Right cardiac atrium (tissue), 5 donors: Measurements from ENCODE around the gene CD109. TPM values are rescaled to one million over a fixed set of nuclear protein-coding genes. Genes with fewer than 3 reads are reported as not detected.
"Not testable (repeated sequence)": the region's sequence is repeated elsewhere in the genome, so short reads cannot be mapped to it uniquely, and the experiment has no call there.

Experiments
- ATAC-seq, 2 donors: fragments of 200-7000 bp; cut with Tn5 transposase; one replicate each; pipeline versions ENCODE4 v1.8.0 to v1.9.1; 2020; ENCODE audit warnings: moderate library complexity in 2 of 2, mild to moderate bottlenecking in 1 of 2
- DNase-seq, 3 donors: peaks; one replicate each; pipeline ENCODE4 v3.0.0-alpha.2; 2020
- H3K27ac ChIP-seq: one replicate; pipeline ENCODE4 v1.5.1; 2013; ENCODE audit warnings: mild to moderate bottlenecking, low read length, control low read depth, moderate library complexity
- H3K27me3 ChIP-seq: one replicate; pipeline ENCODE4 v1.6.1; 2013; ENCODE audit not compliant: control insufficient read depth, insufficient read depth
- H3K4me1 ChIP-seq: one replicate; pipeline ENCODE4 v1.6.1; 2013; ENCODE audit warnings: low read length; ENCODE audit not compliant: control insufficient read depth, insufficient read depth
- H3K4me3 ChIP-seq: one replicate; pipeline ENCODE4 v1.5.1; 2013; ENCODE audit warnings: low read length, control low read depth
- H3K9me3 ChIP-seq: one replicate; pipeline ENCODE4 v1.6.1; 2013; ENCODE audit warnings: low read length; ENCODE audit not compliant: control insufficient read depth
- WGBS: extraction: QIAGEN DNeasy Blood & Tissue Kit; methylation state at CpG from one replicate; pipeline ENCODE4 v1.1.7; 2013; 5-methylcytosine and 5-hydroxymethylcytosine counted together
- intact Hi-C, 4 donors: fragments of 100-400 bp; cut with DNase I; formaldehyde crosslinking; loops; one replicate each; pipeline versions ENCODE4 v1.11.0 to v1.14.0; 2022 to 2023
- polyA plus RNA-seq: library from polyadenylated mRNA; stranded (reverse); fragments of 200-250 nt; gene quantifications from one replicate; pipeline ENCODE4 v1.2.3, GENCODE V29; 2013
- total RNA-seq, 4 donors: library from RNA; stranded (reverse); fragmentation: NEBNext Ultra II Directional; extraction: Animal tissue kit (Norgen Biotek cat#: 25700); gene quantifications; one replicate each; pipeline ENCODE4 v1.2.1, GENCODE V29; 2021
- donor health status: healthy with polysubstance abuse.
- donor health status: DM: no; HTN: yes; CAD: no.
- donor health status: DM: no; HTN: no; CAD: no.
- donor health status: DM: no; HTN: yes; CAD: no; lungs with severe emphysema.
- donor health status: DM: yes; HTN: yes; CAD: no.

The CD109 gene
- total and polyA plus RNA-seq, 5 donors, result 6.6 to 36.5 (median 27.3) TPM

- DNase-seq, result no peak
- Histone ChIP-seq H3K4me3 (no peak overlapping the region), H3K4me1 (peaks cover 1% of the 10 kb centered on the region), H3K27me3 (no peaks in the 10 kb centered on the region), H3K9me3 (no peaks in the 10 kb centered on the region), H3K27ac (no peak overlapping the region)
- intact Hi-C loops, result no loop called here
- 47% methylated on average over 6 of the region's 6 CpGs for WGBS
- no peak for ATAC-seq
Measured at GRCh38 chr6:73823046-73823735, 127.2 kb downstream of the CD109 start.

- no peaks in the 10 kb centered on the region for H3K9me3 ChIP-seq
- no peak overlapping the region for H3K27ac ChIP-seq
- 92% methylated on average over 1 of the region's 1 CpG for WGBS
- H3K4me3 ChIP-seq, result no peak overlapping the region
- ATAC-seq (no peak), DNase-seq (no peak)
- no peaks in the 10 kb centered on the region for H3K27me3 ChIP-seq
- H3K4me1 ChIP-seq, result peaks cover 1% of the 10 kb centered on the region
- intact Hi-C loops, result no loop called here
Measured at GRCh38 chr6:73823832-73824231, 127.8 kb downstream of the CD109 start.

GRCh38 chr6:73826571-73826970 is 130.6 kb downstream of the CD109 start:
- no peak for DNase-seq
- Histone ChIP-seq H3K4me1 (peaks cover 1% of the 10 kb centered on the region), H3K4me3 (no peak overlapping the region), H3K9me3 (no peaks in the 10 kb centered on the region), H3K27ac (no peak overlapping the region), H3K27me3 (no peaks in the 10 kb centered on the region)
- ATAC-seq, result no peak
- 89% methylated on average over 1 of the region's 1 CpG for WGBS
- intact Hi-C loops, result no loop called here

- no peak overlapping the region for H3K4me3 ChIP-seq
- no peak overlapping the region for H3K27ac ChIP-seq
- no peaks in the 10 kb centered on the region for H3K27me3 ChIP-seq
- no peak for ATAC-seq
- intact Hi-C loops, result no loop called here
- no peak for DNase-seq
- H3K9me3 ChIP-seq, result no peaks in the 10 kb centered on the region
- WGBS, result 93% methylated on average over 2 of the region's 2 CpGs
- no peaks in the 10 kb centered on the region for H3K4me1 ChIP-seq
Measured at GRCh38 chr6:73830119-73830518, 134.1 kb downstream of the CD109 start.

GRCh38 chr6:73832313-73832712 is 136.3 kb downstream of the CD109 start:
- DNase-seq (no peak), ATAC-seq (peak in 1 of 2 donors; percentile 56)
- WGBS, result 70% methylated on average over 1 of the region's 1 CpG
- no peak overlapping the region for H3K4me3 ChIP-seq
- no peak overlapping the region for H3K27ac ChIP-seq
- intact Hi-C loops, result no loop called here
- no peaks in the 10 kb centered on the region for H3K4me1 ChIP-seq
- no peaks in the 10 kb centered on the region for H3K9me3 ChIP-seq
- H3K27me3 ChIP-seq, result no peaks in the 10 kb centered on the region

- H3K4me1 ChIP-seq, H3K27me3 ChIP-seq, H3K4me3 ChIP-seq, ATAC-seq, H3K27ac ChIP-seq, DNase-seq, H3K9me3 ChIP-seq, intact Hi-C loops: not testable (repeated sequence)
Measured at GRCh38 chr6:73844696-73845095, 148.7 kb downstream of the CD109 start.

GRCh38 chr6:73851048-73851447 is 155.0 kb downstream of the CD109 start:
- intact Hi-C loops, result loop anchor here in 3 of 4 donors (10.0 kb wide), 2 partner anchors 1354 to 1364 kb away; partner anchors contain the start of gene COL12A1 (in 2 of the 3)
- not testable (repeated sequence) for H3K9me3 ChIP-seq, H3K4me3 ChIP-seq, H3K27ac ChIP-seq, H3K4me1 ChIP-seq, H3K27me3 ChIP-seq, ATAC-seq
- peak in 1 of 3 donors; percentile 45 for DNase-seq
- 98% methylated on average over 25 of the region's 25 CpGs for WGBS

- intact Hi-C loops, result loop anchor here in 3 of 4 donors (10.0 kb wide), 2 partner anchors 1350 to 1360 kb away; partner anchors contain the start of gene COL12A1 (in 2 of the 3)
- Histone ChIP-seq H3K27me3 (no peaks in the 10 kb centered on the region), H3K4me1 (no peaks in the 10 kb centered on the region), H3K4me3 (peak overlapping the region; percentile 25), H3K27ac (no peak overlapping the region), H3K9me3 (no peaks in the 10 kb centered on the region)
- ATAC-seq, result no peak
- DNase-seq, result no peak
- 22% methylated on average over 5 of the region's 5 CpGs for WGBS
Measured at GRCh38 chr6:73854998-73855718, 159.2 kb downstream of the CD109 start.

GRCh38 chr6:73857341-73857890 is 161.4 kb downstream of the CD109 start:
- DNase-seq, result no peak
- no peak overlapping the region for H3K27ac ChIP-seq
- intact Hi-C loops, result loop anchor here in 3 of 4 donors (10.0 kb wide), 2 partner anchors 1347 to 1357 kb away; partner anchors contain the start of gene COL12A1 (in 2 of the 3)
- H3K4me3 ChIP-seq, result no peak overlapping the region
- ATAC-seq, result no peak
- WGBS, result 59% methylated on average over 3 of the region's 3 CpGs
- no peaks in the 10 kb centered on the region for H3K4me1 ChIP-seq
- H3K9me3 ChIP-seq, result no peaks in the 10 kb centered on the region
- no peaks in the 10 kb centered on the region for H3K27me3 ChIP-seq

- intact Hi-C loops, result loop anchor here in 3 of 4 donors (10.0 kb wide), 2 partner anchors 1346 to 1356 kb away; partner anchors contain the start of gene COL12A1 (in 2 of the 3)
- Histone ChIP-seq H3K9me3 (no peaks in the 10 kb centered on the region), H3K27ac (no peak overlapping the region), H3K27me3 (no peaks in the 10 kb centered on the region), H3K4me1 (no peaks in the 10 kb centered on the region), H3K4me3 (no peak overlapping the region)
- WGBS, result 85% methylated on average over 1 of the region's 1 CpG
- ATAC-seq (no peak), DNase-seq (no peak)
Measured at GRCh38 chr6:73858376-73858775, 162.4 kb downstream of the CD109 start.

- no peak for ATAC-seq
- no peak overlapping the region for H3K4me3 ChIP-seq
- WGBS, result 97% methylated on average over 1 of the region's 1 CpG
- intact Hi-C loops, result no loop called here
- no peaks in the 10 kb centered on the region for H3K4me1 ChIP-seq
- no peak overlapping the region for H3K27ac ChIP-seq
- DNase-seq, result no peak
- no peaks in the 10 kb centered on the region for H3K9me3 ChIP-seq
- no peaks in the 10 kb centered on the region for H3K27me3 ChIP-seq
Measured at GRCh38 chr6:73860303-73860702, 164.3 kb downstream of the CD109 start.
